Ishikawa (cell line): Measurements from ENCODE around the gene NUP210L.

Experiments
- CEBPB ChIP-seq: IDR thresholded peaks from 2 replicates; pipeline ENCODE4 v1.6.1; 2012
- CREB1 ChIP-seq: IDR thresholded peaks from 2 replicates; pipeline ENCODE4 v1.6.1; 2012; ENCODE audit warnings: low read depth
- EGR1 ChIP-seq: IDR thresholded peaks from 2 replicates; pipeline ENCODE4 v1.6.1; 2012
- EP300 ChIP-seq: IDR thresholded peaks from 2 replicates; pipeline ENCODE4 v1.6.1; 2012; ENCODE audit warnings: borderline replicate concordance
- FOXM1 ChIP-seq: IDR thresholded peaks from 2 replicates; pipeline ENCODE4 v1.6.1; 2012; ENCODE audit warnings: low read depth, borderline replicate concordance
- NFIC ChIP-seq: IDR thresholded peaks from 2 replicates; pipeline ENCODE4 v1.6.1; 2012
- RAD21 ChIP-seq: IDR thresholded peaks from 2 replicates; pipeline ENCODE4 v1.6.1; 2012; ENCODE audit warnings: low read depth
- TAF1 ChIP-seq: IDR thresholded peaks from 2 replicates; pipeline ENCODE4 v1.6.1; 2012; ENCODE audit warnings: low read depth, mild to moderate bottlenecking
- TCF12 ChIP-seq: IDR thresholded peaks from 2 replicates; pipeline ENCODE4 v1.6.1; 2012; ENCODE audit warnings: low read depth
- TEAD4 ChIP-seq: IDR thresholded peaks from 2 replicates; pipeline ENCODE4 v1.6.1; 2012
- YY1 ChIP-seq: IDR thresholded peaks from 2 replicates; pipeline ENCODE4 v1.6.1; 2012; ENCODE audit warnings: low read depth
- ZBTB7A ChIP-seq: IDR thresholded peaks from 2 replicates; pipeline ENCODE4 v1.6.1; 2012; ENCODE audit warnings: low read depth
- TF ChIP-seq, protein P1 (sequence below): IDR thresholded peaks from 2 replicates; pipeline ENCODE4 v1.6.1; 2012; ENCODE audit warnings: low read depth, mild to moderate bottlenecking
- TF ChIP-seq, protein P2 (sequence below): IDR thresholded peaks from 2 replicates; pipeline ENCODE4 v1.6.1; 2012
- TF ChIP-seq, protein P3 (sequence below): IDR thresholded peaks from 2 replicates; pipeline ENCODE4 v1.6.1; 2012

The NUP210L gene

DNA sequence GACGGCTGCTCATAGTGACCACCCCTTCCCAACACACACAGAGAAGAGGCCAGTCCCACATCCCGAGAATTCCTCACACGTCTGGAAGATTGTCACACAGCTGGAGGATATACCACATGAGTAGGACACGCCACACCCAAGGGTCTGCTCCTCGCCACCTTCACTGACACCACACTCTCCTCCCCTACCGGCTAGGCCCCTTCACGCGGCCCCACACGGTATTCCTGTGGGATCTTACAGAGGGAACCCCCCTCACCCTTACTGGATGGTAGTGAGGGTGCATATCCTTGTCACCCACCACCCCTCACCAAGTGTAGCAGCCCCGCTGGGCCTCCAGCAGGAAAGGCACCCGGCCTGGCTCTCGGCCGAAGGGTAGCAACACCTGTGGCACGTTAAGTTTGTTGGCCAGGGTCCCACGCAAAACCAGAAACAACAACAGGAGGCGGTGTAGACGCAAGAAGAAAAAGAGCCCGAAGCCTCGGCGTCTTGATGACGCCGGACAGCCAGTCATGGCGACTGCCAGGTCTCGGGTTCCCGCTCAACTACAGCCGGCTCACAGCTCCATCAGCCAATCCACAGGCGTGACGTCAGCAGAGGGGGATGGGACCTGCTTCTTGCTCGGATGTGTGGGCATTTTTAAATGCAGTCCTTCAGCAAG, at the start of gene NUP210L:
Gene NUP210L, minus strand, starts transcription at position 540 of the 658 bp plus-strand sequence.
- TF ChIP-seq EGR1 (no peak), FOXM1 (no peak), NFIC (no peak), TEAD4 (no peak), CREB1 (no peak), RAD21 (no peak), EP300 (no peak), TCF12 (no peak)
- TF ChIP-seq, protein P1, sequence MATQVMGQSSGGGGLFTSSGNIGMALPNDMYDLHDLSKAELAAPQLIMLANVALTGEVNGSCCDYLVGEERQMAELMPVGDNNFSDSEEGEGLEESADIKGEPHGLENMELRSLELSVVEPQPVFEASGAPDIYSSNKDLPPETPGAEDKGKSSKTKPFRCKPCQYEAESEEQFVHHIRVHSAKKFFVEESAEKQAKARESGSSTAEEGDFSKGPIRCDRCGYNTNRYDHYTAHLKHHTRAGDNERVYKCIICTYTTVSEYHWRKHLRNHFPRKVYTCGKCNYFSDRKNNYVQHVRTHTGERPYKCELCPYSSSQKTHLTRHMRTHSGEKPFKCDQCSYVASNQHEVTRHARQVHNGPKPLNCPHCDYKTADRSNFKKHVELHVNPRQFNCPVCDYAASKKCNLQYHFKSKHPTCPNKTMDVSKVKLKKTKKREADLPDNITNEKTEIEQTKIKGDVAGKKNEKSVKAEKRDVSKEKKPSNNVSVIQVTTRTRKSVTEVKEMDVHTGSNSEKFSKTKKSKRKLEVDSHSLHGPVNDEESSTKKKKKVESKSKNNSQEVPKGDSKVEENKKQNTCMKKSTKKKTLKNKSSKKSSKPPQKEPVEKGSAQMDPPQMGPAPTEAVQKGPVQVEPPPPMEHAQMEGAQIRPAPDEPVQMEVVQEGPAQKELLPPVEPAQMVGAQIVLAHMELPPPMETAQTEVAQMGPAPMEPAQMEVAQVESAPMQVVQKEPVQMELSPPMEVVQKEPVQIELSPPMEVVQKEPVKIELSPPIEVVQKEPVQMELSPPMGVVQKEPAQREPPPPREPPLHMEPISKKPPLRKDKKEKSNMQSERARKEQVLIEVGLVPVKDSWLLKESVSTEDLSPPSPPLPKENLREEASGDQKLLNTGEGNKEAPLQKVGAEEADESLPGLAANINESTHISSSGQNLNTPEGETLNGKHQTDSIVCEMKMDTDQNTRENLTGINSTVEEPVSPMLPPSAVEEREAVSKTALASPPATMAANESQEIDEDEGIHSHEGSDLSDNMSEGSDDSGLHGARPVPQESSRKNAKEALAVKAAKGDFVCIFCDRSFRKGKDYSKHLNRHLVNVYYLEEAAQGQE = no peak

DNA sequence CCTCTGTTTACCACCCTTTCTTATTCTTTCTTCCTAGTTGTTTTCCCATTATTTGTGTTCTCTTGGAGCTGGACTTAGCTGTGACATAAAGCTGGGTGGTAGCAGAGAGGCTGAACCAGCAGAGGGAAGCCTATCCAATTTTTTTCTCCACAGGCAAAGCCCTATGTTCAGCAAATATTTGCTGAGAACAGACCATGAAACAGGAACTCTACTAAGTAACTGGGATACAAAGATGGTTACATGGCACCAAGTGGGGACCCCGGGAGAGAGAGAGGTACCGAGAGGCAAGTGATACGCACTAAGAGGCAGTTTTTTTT, 44.6 kb upstream of the NUP210L start:
- TF ChIP-seq TCF12 (no peak), RAD21 (no peak), CEBPB (no peak), EGR1 (no peak), ZBTB7A (no peak), YY1 (no peak), FOXM1 (no peak), EP300 (no peak), TEAD4 (no peak), NFIC (no peak), CREB1 (no peak), TAF1 (no peak)
- TF ChIP-seq, protein P2, sequence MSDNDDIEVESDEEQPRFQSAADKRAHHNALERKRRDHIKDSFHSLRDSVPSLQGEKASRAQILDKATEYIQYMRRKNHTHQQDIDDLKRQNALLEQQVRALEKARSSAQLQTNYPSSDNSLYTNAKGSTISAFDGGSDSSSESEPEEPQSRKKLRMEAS = no peak
- TF ChIP-seq, protein P1 = no peak
- TF ChIP-seq, protein P3, sequence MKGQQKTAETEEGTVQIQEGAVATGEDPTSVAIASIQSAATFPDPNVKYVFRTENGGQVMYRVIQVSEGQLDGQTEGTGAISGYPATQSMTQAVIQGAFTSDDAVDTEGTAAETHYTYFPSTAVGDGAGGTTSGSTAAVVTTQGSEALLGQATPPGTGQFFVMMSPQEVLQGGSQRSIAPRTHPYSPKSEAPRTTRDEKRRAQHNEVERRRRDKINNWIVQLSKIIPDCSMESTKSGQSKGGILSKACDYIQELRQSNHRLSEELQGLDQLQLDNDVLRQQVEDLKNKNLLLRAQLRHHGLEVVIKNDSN = no peak

DNA sequence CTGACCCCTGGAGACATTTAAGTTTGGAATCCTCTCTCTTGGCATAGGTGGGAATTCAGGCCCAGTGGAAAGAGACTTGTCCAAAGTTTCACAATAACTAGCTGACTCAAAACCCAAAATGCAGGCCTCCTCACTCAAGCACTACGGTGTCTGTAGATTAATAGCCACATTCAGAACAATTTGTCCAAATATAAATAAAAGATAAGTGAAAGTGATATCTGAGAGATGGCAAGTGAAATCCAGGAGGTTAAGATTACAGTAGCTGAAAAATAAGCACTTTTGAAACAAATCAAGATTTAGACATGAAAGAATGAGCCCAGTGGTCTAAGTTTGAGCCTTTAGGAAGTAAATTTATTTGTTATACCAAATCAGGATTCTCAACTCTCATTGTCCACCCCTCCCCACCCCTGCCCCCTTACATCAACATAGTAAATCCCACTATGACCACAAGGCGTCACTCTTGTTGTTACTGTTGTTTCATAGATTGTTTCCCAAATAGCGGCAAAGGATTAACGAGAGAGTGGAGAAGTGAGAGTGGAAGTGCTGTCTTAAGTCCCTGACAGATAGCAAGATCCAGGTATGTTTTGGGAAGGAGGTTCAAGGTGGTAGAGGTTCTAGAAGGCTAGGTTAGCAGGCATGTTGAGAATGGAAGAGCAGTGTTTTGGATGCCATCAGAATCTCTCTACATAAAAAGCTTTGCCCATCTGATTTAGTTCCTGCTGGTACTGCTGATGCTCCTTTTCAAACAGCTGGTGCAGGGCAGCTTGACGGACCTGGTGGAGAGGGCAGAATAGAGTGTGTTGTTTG, 44.1 kb upstream of the NUP210L start:
- TF ChIP-seq RAD21 (peak; percentile 67), ZBTB7A (no peak)

DNA sequence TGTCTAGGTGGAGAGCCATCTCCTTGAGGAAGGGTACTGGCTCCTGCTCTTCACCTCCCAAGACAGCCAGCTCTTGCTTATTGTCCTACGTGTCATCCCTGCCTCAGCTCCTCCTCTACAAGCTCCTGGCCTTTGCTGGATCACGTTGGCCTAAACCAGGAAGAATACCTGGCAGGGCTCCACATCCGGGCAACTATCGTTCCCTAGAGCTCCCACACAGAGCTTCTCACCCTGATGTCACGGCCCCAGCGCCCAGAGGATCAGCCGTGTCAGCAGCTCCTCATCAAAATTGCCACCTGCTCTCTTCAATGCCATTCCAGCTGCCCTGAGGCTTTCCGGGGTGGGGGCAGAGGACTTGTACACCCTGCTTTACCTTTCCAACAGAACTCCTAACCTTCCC, 38.9 kb upstream of the NUP210L start:
- no peak for TF ChIP-seq FOXM1
- TF ChIP-seq, protein P3 = no peak
- TF ChIP-seq EP300 = no peak
- TF ChIP-seq, protein P1 = no peak
- no peak for TF ChIP-seq CREB1
- no peak for TF ChIP-seq TAF1
- TF ChIP-seq CEBPB = no peak
- no peak for TF ChIP-seq RAD21
- no peak for TF ChIP-seq TCF12
- no peak for TF ChIP-seq EGR1
- TF ChIP-seq, protein P2 = no peak
- no peak for TF ChIP-seq ZBTB7A
- no peak for TF ChIP-seq TEAD4
- no peak for TF ChIP-seq NFIC
- TF ChIP-seq YY1 = no peak
